Upper lobe of left lung (tissue), 6 donors: ENCODE results near the gene MAGI3. TPM values are rescaled to one million over a fixed set of nuclear protein-coding genes. Genes with fewer than 3 reads are reported as not detected.
"Not testable (repeated sequence)": the region's sequence is repeated elsewhere in the genome, so short reads cannot be mapped to it uniquely, and the experiment has no call there.

Experiments
- ATAC-seq, 2 donors: fragments of 200-7000 bp; cut with Tn5 transposase; one replicate each; pipeline ENCODE4 v1.9.1; 2022; ENCODE audit warnings: mild to moderate bottlenecking in 2 of 2, moderate library complexity in 2 of 2; ENCODE audit not compliant: low FRiP score in 2 of 2
- DNase-seq, 2 donors: peaks; one replicate each; pipeline ENCODE4 v3.0.0-alpha.2; 2019 to 2020
- H3K27ac ChIP-seq, 4 donors: fragments of 200-600 bp; sonication (generic); one replicate each; pipeline ENCODE4 v1.5.1; 2016 to 2019
- H3K27me3 ChIP-seq, 4 donors: fragments of 200-600 bp; sonication (generic); one replicate each; pipeline ENCODE4 v1.5.1; 2017 to 2019
- H3K36me3 ChIP-seq, 4 donors: fragments of 200-600 bp; sonication (generic); one replicate each; pipeline ENCODE4 v1.5.1; 2016 to 2019
- H3K4me1 ChIP-seq, 4 donors: fragments of 200-600 bp; sonication (generic); one replicate each; pipeline ENCODE4 v1.5.1; 2018 to 2019
- H3K4me3 ChIP-seq, 4 donors: fragments of 200-600 bp; sonication (generic); one replicate each; pipeline ENCODE4 v1.5.1; 2017 to 2019; ENCODE audit warnings: mild to moderate bottlenecking in 2 of 4, moderate library complexity in 1 of 4
- H3K9me3 ChIP-seq, 4 donors: fragments of 200-600 bp; sonication (generic); one replicate each; pipeline ENCODE4 v1.5.1; 2018 to 2019
- CTCF ChIP-seq, 6 experiments: fragments of 450-650 bp in 4 of 6; fragments of 200-600 bp in 2 of 6; sonication (generic) in 2 of 6; IDR thresholded peaks; one replicate each; pipeline ENCODE4 v1.5.1; 2016 to 2019; ENCODE audit warnings: antibody characterized with exemption in 6 of 6
- EP300 ChIP-seq, 4 donors: sonication (generic); formaldehyde crosslinking; IDR thresholded peaks; one replicate each; pipeline ENCODE4 v1.5.1; 2017; ENCODE audit warnings: antibody characterized with exemption in 4 of 4, control low read depth in 2 of 4
- POLR2A ChIP-seq, 4 donors: fragments of 450-650 bp; IDR thresholded peaks; one replicate each; pipeline ENCODE4 v1.5.1; 2016 to 2017; ENCODE audit warnings: antibody characterized with exemption in 4 of 4, mild to moderate bottlenecking in 2 of 4
- POLR2AphosphoS5 ChIP-seq, 2 donors: sonication (generic); formaldehyde crosslinking; IDR thresholded peaks; one replicate each; pipeline ENCODE4 v1.5.1; 2017; ENCODE audit warnings: antibody characterized with exemption in 2 of 2
- WGBS, 2 donors: methylation state at CpG; one replicate each; pipeline ENCODE4 v1.1.5; 2017 to 2018; 5-methylcytosine and 5-hydroxymethylcytosine counted together
- total RNA-seq, 6 donors: library from RNA; depleted of rRNA in 4 of 6; stranded (reverse); fragments of >200 nt in 4 of 6; gene quantifications; one replicate each; pipeline versions ENCODE4 v1.1.0 to v1.2.1, GENCODE V29; 2016 to 2021
- donor health status: DM: no; HTN: no; CAD: no; lungs with moderate emphysema.
- donor health status: DM: no; HTN: yes; CAD: no; lungs with severe emphysema.

MAGI3 gene
- total RNA-seq, 6 donors from 2014 or later = 43.3 to 181 (median 89.8) TPM

- H3K36me3 ChIP-seq = no peaks in the 10 kb centered on the region
- DNase-seq = no peak
- no peaks in the 10 kb centered on the region for H3K27me3 ChIP-seq
- TF ChIP-seq CTCF (IDR thresholded peaks at IDR 0.05) = no peak
- TF ChIP-seq POLR2AphosphoS5 (IDR thresholded peaks at IDR 0.05) = no peak
- H3K27ac ChIP-seq = no peak overlapping the region
- H3K4me3 ChIP-seq = no peak overlapping the region
- peaks cover 12 to 17% (median 14%) of the 10 kb centered on the region in 4 donors for H3K9me3 ChIP-seq
- no peaks in the 10 kb centered on the region for H3K4me1 ChIP-seq
- ATAC-seq = no peak
Measured at GRCh38 chr1:113507552-113508214, 117.4 kb downstream of the MAGI3 start.

- H3K4me3 ChIP-seq = no peak overlapping the region
- no peak for ATAC-seq
- peaks cover 10 to 17% (median 14%) of the 10 kb centered on the region in 4 donors for H3K9me3 ChIP-seq
- no peaks in the 10 kb centered on the region for H3K36me3 ChIP-seq
- WGBS, 2 donors = 48 to 58% methylated on average over 2 of the region's 2 CpGs
- DNase-seq = no peak
- TF ChIP-seq POLR2AphosphoS5 (IDR thresholded peaks at IDR 0.05) (no peak), POLR2A (IDR thresholded peaks at IDR 0.05) (no peak), EP300 (IDR thresholded peaks at IDR 0.05) (no peak), CTCF (IDR thresholded peaks at IDR 0.05) (no peak)
- H3K27me3 ChIP-seq = no peaks in the 10 kb centered on the region
- H3K27ac ChIP-seq = no peak overlapping the region
- no peaks in the 10 kb centered on the region for H3K4me1 ChIP-seq
Measured at GRCh38 chr1:113508364-113509164, 118.2 kb downstream of the MAGI3 start.

- 96% methylated on average over 8 to 9 of the region's 12 CpGs for WGBS, 2 donors
- not testable (repeated sequence) for ATAC-seq, H3K4me1 ChIP-seq, H3K27ac ChIP-seq, H3K36me3 ChIP-seq, DNase-seq, H3K27me3 ChIP-seq, H3K4me3 ChIP-seq
- peaks cover 10 to 17% (median 14%) of the 10 kb centered on the region in 4 donors for H3K9me3 ChIP-seq
Measured at GRCh38 chr1:113509766-113510165, 119.5 kb downstream of the MAGI3 start.

- no peak overlapping the region for H3K4me3 ChIP-seq
- no peaks in the 10 kb centered on the region for H3K4me1 ChIP-seq
- ATAC-seq (no peak), DNase-seq (no peak)
- no peak for TF ChIP-seq POLR2A (IDR thresholded peaks at IDR 0.05)
- no peak for TF ChIP-seq EP300 (IDR thresholded peaks at IDR 0.05)
- TF ChIP-seq POLR2AphosphoS5 (IDR thresholded peaks at IDR 0.05) = no peak
- no peak for TF ChIP-seq CTCF (IDR thresholded peaks at IDR 0.05)
- no peaks in the 10 kb centered on the region for H3K36me3 ChIP-seq
- no peak overlapping the region for H3K27ac ChIP-seq
- H3K9me3 ChIP-seq = peaks cover 10 to 17% (median 14%) of the 10 kb centered on the region in 4 donors
- WGBS, 2 donors = 88 to 93% methylated on average over 2 of the region's 2 CpGs
- no peaks in the 10 kb centered on the region for H3K27me3 ChIP-seq
Measured at GRCh38 chr1:113511269-113511668, 121.0 kb downstream of the MAGI3 start.

GRCh38 chr1:113515498-113515897, 125.2 kb downstream of the MAGI3 start:
- no peaks in the 10 kb centered on the region for H3K4me1 ChIP-seq
- DNase-seq (no peak), ATAC-seq (no peak)
- no peak overlapping the region for H3K27ac ChIP-seq
- TF ChIP-seq POLR2AphosphoS5 (IDR thresholded peaks at IDR 0.05) (no peak), POLR2A (IDR thresholded peaks at IDR 0.05) (no peak), EP300 (IDR thresholded peaks at IDR 0.05) (no peak), CTCF (IDR thresholded peaks at IDR 0.05) (no peak)
- no peaks in the 10 kb centered on the region for H3K36me3 ChIP-seq
- peaks cover 10 to 15% (median 14%) of the 10 kb centered on the region in 4 donors for H3K9me3 ChIP-seq
- no peak overlapping the region for H3K4me3 ChIP-seq
- H3K27me3 ChIP-seq = no peaks in the 10 kb centered on the region
- 90 to 94% methylated on average over 1 of the region's 1 CpG for WGBS, 2 donors
